PFSK-1 (cell line): ENCODE measurements around the gene PSMA6.

Experiments used
- FOXP2 ChIP-seq: optimal IDR thresholded peaks from 2 replicates; pipeline ENCODE3; 2011; ENCODE audit warnings: borderline replicate concordance, control low read depth, inconsistent platforms; ENCODE audit not compliant: insufficient read depth; ENCODE audit errors: extremely low read length, extremely low read depth
- POLR2AphosphoS5 ChIP-seq: IDR thresholded peaks from 2 replicates; pipeline ENCODE4 v1.6.1; 2012; ENCODE audit warnings: low read depth, mild to moderate bottlenecking, control low read depth, low read length, moderate library complexity
- SIN3A ChIP-seq: IDR thresholded peaks from 2 replicates; pipeline ENCODE4 v1.6.1; 2012; ENCODE audit warnings: mild to moderate bottlenecking, low read length, moderate library complexity, borderline replicate concordance; ENCODE audit not compliant: insufficient read depth
- TAF1 ChIP-seq: IDR thresholded peaks from 2 replicates; pipeline ENCODE4 v1.6.1; 2012; ENCODE audit warnings: low read length, control low read depth, borderline replicate concordance; ENCODE audit not compliant: insufficient read depth
- TF ChIP-seq, protein P1 (sequence below), 2 experiments: IDR thresholded peaks; 2 replicates each; pipeline versions ENCODE4 v1.6.1 to v1.8.0; 2011 to 2012; ENCODE audit warnings: low read depth in 2 of 2, low read length in 2 of 2, control low read depth in 1 of 2, inconsistent platforms in 1 of 2, mild to moderate bottlenecking in 1 of 2, moderate library complexity in 1 of 2; ENCODE audit not compliant: insufficient read depth in 1 of 2

PSMA6 gene

DNA sequence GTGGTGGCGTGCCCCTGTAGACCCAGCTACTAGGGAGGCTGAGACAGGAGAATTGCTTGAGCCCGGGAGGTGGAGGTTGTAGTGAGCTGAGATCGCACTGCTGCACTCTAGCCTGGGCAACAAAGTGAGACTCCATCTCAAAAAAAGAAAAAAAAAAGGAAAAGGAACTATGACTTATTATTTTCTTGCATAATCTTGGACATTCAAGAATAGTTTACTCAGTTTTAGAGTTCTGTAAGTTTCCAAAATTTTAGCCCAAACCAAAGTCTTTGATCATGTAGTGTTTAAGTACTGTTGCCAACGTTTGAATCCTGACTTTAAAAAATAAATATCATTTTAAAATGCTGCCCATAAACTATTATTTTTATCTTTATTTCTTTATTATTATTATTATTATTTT is 6.2 kb downstream of the PSMA6 start:
- no peak for TF ChIP-seq FOXP2
- TF ChIP-seq SIN3A, result no peak
- TF ChIP-seq TAF1, result no peak
- TF ChIP-seq POLR2AphosphoS5, result no peak
- TF ChIP-seq, protein P1, sequence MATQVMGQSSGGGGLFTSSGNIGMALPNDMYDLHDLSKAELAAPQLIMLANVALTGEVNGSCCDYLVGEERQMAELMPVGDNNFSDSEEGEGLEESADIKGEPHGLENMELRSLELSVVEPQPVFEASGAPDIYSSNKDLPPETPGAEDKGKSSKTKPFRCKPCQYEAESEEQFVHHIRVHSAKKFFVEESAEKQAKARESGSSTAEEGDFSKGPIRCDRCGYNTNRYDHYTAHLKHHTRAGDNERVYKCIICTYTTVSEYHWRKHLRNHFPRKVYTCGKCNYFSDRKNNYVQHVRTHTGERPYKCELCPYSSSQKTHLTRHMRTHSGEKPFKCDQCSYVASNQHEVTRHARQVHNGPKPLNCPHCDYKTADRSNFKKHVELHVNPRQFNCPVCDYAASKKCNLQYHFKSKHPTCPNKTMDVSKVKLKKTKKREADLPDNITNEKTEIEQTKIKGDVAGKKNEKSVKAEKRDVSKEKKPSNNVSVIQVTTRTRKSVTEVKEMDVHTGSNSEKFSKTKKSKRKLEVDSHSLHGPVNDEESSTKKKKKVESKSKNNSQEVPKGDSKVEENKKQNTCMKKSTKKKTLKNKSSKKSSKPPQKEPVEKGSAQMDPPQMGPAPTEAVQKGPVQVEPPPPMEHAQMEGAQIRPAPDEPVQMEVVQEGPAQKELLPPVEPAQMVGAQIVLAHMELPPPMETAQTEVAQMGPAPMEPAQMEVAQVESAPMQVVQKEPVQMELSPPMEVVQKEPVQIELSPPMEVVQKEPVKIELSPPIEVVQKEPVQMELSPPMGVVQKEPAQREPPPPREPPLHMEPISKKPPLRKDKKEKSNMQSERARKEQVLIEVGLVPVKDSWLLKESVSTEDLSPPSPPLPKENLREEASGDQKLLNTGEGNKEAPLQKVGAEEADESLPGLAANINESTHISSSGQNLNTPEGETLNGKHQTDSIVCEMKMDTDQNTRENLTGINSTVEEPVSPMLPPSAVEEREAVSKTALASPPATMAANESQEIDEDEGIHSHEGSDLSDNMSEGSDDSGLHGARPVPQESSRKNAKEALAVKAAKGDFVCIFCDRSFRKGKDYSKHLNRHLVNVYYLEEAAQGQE (IDR thresholded peaks at IDR 0.05; ENCODE audit: insufficient read depth in 1 of 2, low read depth in 2 of 2, low read length in 2 of 2), result no peak

DNA sequence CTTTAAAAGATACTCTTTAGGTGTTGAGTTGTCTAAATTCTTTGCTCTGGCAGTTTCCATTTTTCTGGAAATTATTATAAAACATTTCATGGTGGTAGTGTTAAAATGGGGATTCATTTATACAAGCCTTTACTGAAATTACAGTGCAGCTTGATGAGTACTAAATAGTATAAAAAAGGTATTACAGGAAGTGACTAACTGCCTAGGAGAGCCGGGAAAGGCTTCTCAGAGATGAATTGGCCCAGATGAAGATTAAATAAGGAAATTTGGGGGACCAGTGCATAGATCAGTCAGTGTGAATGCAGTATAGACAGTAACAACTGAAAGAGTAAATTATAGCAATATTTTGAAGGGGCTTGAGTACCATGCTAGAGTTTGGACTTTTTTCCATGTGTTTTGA is 7.5 kb downstream of the PSMA6 start:
- TF ChIP-seq FOXP2 (no peak), POLR2AphosphoS5 (no peak), SIN3A (no peak), TAF1 (no peak)
- TF ChIP-seq, protein P1 (IDR thresholded peaks at IDR 0.05; ENCODE audit: insufficient read depth in 1 of 2, low read depth in 2 of 2, low read length in 2 of 2), result no peak

DNA sequence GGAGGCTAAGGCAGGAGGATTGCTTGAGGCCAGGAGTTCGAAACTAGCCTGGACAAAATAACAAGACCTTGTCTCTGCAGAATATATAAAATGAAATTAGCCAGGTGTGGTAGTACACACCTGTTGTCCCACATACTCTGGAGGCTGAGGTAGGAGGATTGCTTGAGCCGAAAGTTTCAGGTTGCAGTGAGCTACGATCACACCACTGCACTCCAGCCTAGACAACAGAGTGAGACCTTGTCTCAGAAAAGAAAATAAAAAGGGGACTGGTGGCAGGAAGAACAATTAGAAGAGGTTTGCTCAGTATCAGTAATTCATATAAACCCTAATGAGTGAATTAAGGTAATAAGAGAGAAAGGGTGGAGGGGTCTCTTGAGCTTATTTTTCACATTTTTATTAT is 8.0 kb downstream of the PSMA6 start:
- no peak for TF ChIP-seq SIN3A
- TF ChIP-seq FOXP2, result no peak
- TF ChIP-seq, protein P1 (IDR thresholded peaks at IDR 0.05; ENCODE audit: insufficient read depth in 1 of 2, low read depth in 2 of 2, low read length in 2 of 2), result no peak
- TF ChIP-seq TAF1, result no peak
- TF ChIP-seq POLR2AphosphoS5, result no peak

DNA sequence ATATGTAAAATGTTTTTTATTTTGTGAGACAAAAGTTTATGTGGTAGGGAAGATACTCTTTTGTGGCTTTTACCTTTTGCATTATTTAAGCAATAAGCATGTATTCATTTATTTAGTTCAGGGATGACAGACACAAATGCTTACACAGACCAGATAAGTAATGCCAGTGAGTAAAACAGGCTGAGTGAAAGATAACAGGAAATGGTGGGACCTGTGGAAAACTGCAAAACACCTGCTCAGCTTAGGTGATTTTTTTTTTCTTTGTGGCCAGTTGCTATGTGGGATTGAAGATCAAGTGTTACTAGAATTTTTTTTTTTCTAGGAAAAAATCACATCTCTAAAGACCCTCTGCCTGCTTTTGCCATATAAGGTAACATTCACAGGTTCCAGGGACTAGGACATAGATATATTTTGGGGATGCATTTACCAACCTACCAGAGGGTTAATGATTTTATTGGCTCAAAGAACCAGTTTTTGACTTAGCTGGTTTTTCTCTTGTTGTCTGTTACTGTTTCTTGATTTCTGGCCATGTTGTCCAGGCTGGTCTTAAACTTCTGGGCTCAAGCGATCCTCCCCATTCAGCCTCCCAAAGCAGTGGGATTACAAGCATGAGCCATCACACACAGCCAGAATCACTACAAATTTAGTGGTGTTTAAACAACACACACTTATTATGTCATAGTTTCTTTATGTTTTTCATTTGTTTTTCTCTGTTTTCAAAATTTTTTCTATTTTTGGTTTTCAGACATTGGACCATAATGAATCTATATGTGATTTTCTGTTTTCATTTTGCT is 9.8 kb downstream of the PSMA6 start:
- TF ChIP-seq SIN3A (no peak), TAF1 (no peak), FOXP2 (no peak), POLR2AphosphoS5 (no peak)
- TF ChIP-seq, protein P1 (IDR thresholded peaks at IDR 0.05; ENCODE audit: insufficient read depth in 1 of 2, low read depth in 2 of 2, low read length in 2 of 2), result no peak
